ENCODE measurements around the gene RASSF8. TPM values are rescaled to one million over a fixed set of nuclear protein-coding genes. Genes with fewer than 3 reads are reported as not detected.

The RASSF8 gene
- total RNA-seq, 4 donors from 2014 or later: 13.1 to 332 (median 23.5) TPM

DNA sequence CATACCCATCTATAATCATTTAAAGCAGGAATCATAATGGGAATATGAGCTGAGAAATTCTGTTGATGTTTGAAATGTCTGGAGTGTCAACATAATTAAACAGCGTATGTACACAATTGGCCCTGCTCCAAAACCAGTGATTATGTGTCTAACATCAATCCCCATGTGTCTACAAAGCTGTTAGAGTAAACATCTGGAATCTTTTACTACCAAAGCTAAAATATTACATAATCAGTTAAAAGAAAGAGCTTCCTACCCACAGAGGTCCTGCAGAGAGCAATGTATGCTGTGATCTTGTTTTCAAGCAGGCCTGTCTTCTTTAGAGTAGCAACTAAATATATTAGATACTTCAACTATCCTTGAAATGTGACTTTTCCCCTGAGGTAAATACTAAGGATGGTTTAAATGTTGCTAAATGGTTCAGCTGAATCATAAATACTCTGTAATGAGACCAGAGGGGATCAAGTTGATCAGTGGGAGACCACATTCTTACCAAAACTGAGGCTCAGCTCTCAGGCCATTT lies 74.3 kb downstream of the RASSF8 start:
- no peaks in the 10 kb centered on the region for H3K9me3 ChIP-seq
- H3K36me3 ChIP-seq: no peaks in the 10 kb centered on the region
- DNase-seq: no peak
- TF ChIP-seq EP300 (IDR thresholded peaks at IDR 0.05; ENCODE audit: low read depth): no peak
- no peak for TF ChIP-seq POLR2A (IDR thresholded peaks at IDR 0.05)
- TF ChIP-seq, protein P1, sequence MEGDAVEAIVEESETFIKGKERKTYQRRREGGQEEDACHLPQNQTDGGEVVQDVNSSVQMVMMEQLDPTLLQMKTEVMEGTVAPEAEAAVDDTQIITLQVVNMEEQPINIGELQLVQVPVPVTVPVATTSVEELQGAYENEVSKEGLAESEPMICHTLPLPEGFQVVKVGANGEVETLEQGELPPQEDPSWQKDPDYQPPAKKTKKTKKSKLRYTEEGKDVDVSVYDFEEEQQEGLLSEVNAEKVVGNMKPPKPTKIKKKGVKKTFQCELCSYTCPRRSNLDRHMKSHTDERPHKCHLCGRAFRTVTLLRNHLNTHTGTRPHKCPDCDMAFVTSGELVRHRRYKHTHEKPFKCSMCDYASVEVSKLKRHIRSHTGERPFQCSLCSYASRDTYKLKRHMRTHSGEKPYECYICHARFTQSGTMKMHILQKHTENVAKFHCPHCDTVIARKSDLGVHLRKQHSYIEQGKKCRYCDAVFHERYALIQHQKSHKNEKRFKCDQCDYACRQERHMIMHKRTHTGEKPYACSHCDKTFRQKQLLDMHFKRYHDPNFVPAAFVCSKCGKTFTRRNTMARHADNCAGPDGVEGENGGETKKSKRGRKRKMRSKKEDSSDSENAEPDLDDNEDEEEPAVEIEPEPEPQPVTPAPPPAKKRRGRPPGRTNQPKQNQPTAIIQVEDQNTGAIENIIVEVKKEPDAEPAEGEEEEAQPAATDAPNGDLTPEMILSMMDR (IDR thresholded peaks at IDR 0.05): no peak
- TF ChIP-seq POLR2AphosphoS5 (IDR thresholded peaks at IDR 0.05): no peak
- H3K4me1 ChIP-seq: peaks cover 5 to 36% (median 9%) of the 10 kb centered on the region in 4 donors
- H3K27ac ChIP-seq: no peak overlapping the region
- no peaks in the 10 kb centered on the region for H3K27me3 ChIP-seq
- no peak overlapping the region for H3K4me3 ChIP-seq
- 41 to 50% methylated on average over 1 of the region's 1 CpG for WGBS, 2 donors (ENCODE audit: low coverage in 1 of 2)
- intact Hi-C loops (cut with DNase I; ENCODE audit: low total_unique reads): no loop called here
- in situ Hi-C loops (cut with MboI; ENCODE audit: low pct_ligation_motif_present in 1 of 4, low pct_unique_long_range_greater_than_20kb in 1 of 4, low sequenced_read_pairs in 3 of 4): loop anchor here in 1 of 4 donors (25.0 kb wide), 1 partner anchor 595 kb away; no protein-coding TSS in a partner anchor

- no peak for DNase-seq
- intact Hi-C loops (cut with DNase I; ENCODE audit: low total_unique reads): no loop called here
Observed at GRCh38 chr12:26034371-26035142, 76.1 kb downstream of the RASSF8 start.

GRCh38 chr12:26036877-26037276 lies 78.4 kb downstream of the RASSF8 start:
- intact Hi-C loops (cut with DNase I; ENCODE audit: low total_unique reads): no loop called here
- H3K4me3 ChIP-seq: no peak overlapping the region
- H3K27ac ChIP-seq: no peak overlapping the region
- no peaks in the 10 kb centered on the region for H3K36me3 ChIP-seq
- no peak for DNase-seq
- WGBS, 2 donors (ENCODE audit: low coverage in 1 of 2): 67 to 70% methylated on average over 4 of the region's 4 CpGs
- H3K9me3 ChIP-seq: no peaks in the 10 kb centered on the region
- no peaks in the 10 kb centered on the region for H3K27me3 ChIP-seq
- peaks cover 0 to 26% (median 11%) of the 10 kb centered on the region in 4 donors for H3K4me1 ChIP-seq
- in situ Hi-C loops (cut with MboI; ENCODE audit: low pct_ligation_motif_present in 1 of 4, low pct_unique_long_range_greater_than_20kb in 1 of 4, low sequenced_read_pairs in 3 of 4): loop anchor here in 1 of 4 donors (25.0 kb wide), 1 partner anchor 600 kb away; no protein-coding TSS in a partner anchor
- TF ChIP-seq POLR2A (IDR thresholded peaks at IDR 0.05): no peak
- no peak for TF ChIP-seq POLR2AphosphoS5 (IDR thresholded peaks at IDR 0.05)
- TF ChIP-seq EP300 (IDR thresholded peaks at IDR 0.05; ENCODE audit: low read depth): no peak
- TF ChIP-seq, protein P1 (IDR thresholded peaks at IDR 0.05): no peak

More at GRCh38 chr12:26034371-26035142, 76.1 kb downstream of the RASSF8 start:
- Histone ChIP-seq H3K9me3 (no peaks in the 10 kb centered on the region), H3K36me3 (no peaks in the 10 kb centered on the region), H3K27ac (no peak overlapping the region), H3K27me3 (no peaks in the 10 kb centered on the region), H3K4me1 (peaks cover 0 to 38% (median 12%) of the 10 kb centered on the region in 4 donors), H3K4me3 (no peak overlapping the region)
- no peak for TF ChIP-seq EP300 (IDR thresholded peaks at IDR 0.05; ENCODE audit: low read depth)
- TF ChIP-seq, protein P1 (IDR thresholded peaks at IDR 0.05): no peak
- no peak for TF ChIP-seq POLR2A (IDR thresholded peaks at IDR 0.05)
- no peak for TF ChIP-seq POLR2AphosphoS5 (IDR thresholded peaks at IDR 0.05)
- in situ Hi-C loops (cut with MboI; ENCODE audit: low pct_ligation_motif_present in 1 of 4, low pct_unique_long_range_greater_than_20kb in 1 of 4, low sequenced_read_pairs in 3 of 4): loop anchor here in 1 of 4 donors (25.0 kb wide), 1 partner anchor 597 kb away; no protein-coding TSS in a partner anchor
- 74 to 92% methylated on average over 5 of the region's 5 CpGs for WGBS, 2 donors (ENCODE audit: low coverage in 1 of 2)

GRCh38 chr12:26037615-26038220 lies 79.2 kb downstream of the RASSF8 start:
- Histone ChIP-seq H3K4me1 (peaks cover 0 to 23% (median 5%) of the 10 kb centered on the region in 4 donors), H3K27me3 (no peaks in the 10 kb centered on the region), H3K9me3 (no peaks in the 10 kb centered on the region), H3K4me3 (no peak overlapping the region), H3K27ac (no peak overlapping the region), H3K36me3 (no peaks in the 10 kb centered on the region)
- DNase-seq: no peak
- no peak for TF ChIP-seq EP300 (IDR thresholded peaks at IDR 0.05; ENCODE audit: low read depth)
- TF ChIP-seq POLR2AphosphoS5 (IDR thresholded peaks at IDR 0.05): no peak
- no peak for TF ChIP-seq POLR2A (IDR thresholded peaks at IDR 0.05)
- TF ChIP-seq, protein P1 (IDR thresholded peaks at IDR 0.05): no peak
- intact Hi-C loops (cut with DNase I; ENCODE audit: low total_unique reads) (no loop called here), in situ Hi-C loops (cut with MboI; ENCODE audit: low pct_ligation_motif_present in 1 of 4, low pct_unique_long_range_greater_than_20kb in 1 of 4, low sequenced_read_pairs in 3 of 4) (loop anchor here in 1 of 4 donors (25.0 kb wide), 1 partner anchor 600 kb away; no protein-coding TSS in a partner anchor)
- 57% methylated on average over 2 of the region's 2 CpGs; no CpG with 5 or more reads in 1 of the 2 donors for WGBS, 2 donors (ENCODE audit: low coverage in 1 of 2)
